ENCODE results near the gene SEMA4F. TPM values are rescaled to one million over a fixed set of nuclear protein-coding genes. Genes with fewer than 3 reads are reported as not detected.

Gene SEMA4F
- total RNA-seq, 4 donors from 2014 or later = 1.6 to 4.5 (median 3.4) TPM

DNA sequence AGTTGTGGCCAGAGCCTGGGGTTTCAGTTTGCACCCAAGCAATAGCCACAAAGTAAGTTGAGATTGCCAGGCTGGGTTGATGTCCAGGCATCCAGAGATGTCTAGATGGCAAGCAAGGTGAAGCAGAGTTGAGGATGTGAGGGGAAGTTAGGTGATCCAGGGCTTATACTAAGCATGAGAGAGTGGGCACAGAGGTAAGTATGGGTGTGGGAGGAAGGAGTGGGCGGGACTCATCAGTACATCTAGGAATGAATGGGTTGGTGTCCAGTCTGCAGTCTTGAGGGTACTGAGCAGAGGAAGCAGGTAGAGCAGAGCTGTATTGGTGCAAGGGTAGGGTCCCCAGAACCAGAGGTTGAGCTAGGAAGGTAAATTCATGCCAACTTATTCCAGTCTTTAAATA, 1.5 kb downstream of the SEMA4F start:
- H3K4me3 ChIP-seq (ENCODE audit: low read depth, poor library complexity, severe bottlenecking) = no peak overlapping the region
- no peak for DNase-seq (ENCODE audit: low spot score in 2 of 2)
- TF ChIP-seq, protein P1, sequence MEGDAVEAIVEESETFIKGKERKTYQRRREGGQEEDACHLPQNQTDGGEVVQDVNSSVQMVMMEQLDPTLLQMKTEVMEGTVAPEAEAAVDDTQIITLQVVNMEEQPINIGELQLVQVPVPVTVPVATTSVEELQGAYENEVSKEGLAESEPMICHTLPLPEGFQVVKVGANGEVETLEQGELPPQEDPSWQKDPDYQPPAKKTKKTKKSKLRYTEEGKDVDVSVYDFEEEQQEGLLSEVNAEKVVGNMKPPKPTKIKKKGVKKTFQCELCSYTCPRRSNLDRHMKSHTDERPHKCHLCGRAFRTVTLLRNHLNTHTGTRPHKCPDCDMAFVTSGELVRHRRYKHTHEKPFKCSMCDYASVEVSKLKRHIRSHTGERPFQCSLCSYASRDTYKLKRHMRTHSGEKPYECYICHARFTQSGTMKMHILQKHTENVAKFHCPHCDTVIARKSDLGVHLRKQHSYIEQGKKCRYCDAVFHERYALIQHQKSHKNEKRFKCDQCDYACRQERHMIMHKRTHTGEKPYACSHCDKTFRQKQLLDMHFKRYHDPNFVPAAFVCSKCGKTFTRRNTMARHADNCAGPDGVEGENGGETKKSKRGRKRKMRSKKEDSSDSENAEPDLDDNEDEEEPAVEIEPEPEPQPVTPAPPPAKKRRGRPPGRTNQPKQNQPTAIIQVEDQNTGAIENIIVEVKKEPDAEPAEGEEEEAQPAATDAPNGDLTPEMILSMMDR (IDR thresholded peaks at IDR 0.05) = no peak
- no peak for TF ChIP-seq POLR2A (IDR thresholded peaks at IDR 0.05)
- WGBS, 2 donors = 89 to 100% methylated on average over 1 of the region's 1 CpG
- intact Hi-C loops (cut with DNase I; ENCODE audit: low total_unique reads) = no loop called here

DNA sequence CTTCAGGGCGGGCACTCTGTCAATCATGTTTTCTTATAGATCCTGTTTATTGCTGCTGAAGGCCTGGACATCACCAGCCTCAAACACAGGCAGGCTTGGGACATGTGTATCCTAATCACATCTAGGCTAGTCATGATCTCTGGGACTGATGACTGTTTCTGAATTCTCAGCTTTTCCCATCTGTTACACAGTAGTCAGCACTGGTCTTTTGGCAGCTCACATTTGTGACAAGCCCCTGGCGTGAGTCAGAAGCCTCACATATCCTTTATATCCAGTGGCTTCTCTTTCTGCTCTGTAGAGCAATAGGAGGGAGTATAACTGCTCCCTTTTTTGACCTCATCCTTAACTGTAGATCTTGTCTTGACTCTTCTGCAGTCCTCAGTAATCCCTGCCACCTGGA, 4.5 kb downstream of the SEMA4F start:
- H3K4me3 ChIP-seq (ENCODE audit: low read depth, poor library complexity, severe bottlenecking) = no peak overlapping the region
- DNase-seq (ENCODE audit: low spot score in 2 of 2) = no peak
- TF ChIP-seq, protein P1 (IDR thresholded peaks at IDR 0.05) = no peak
- 83% methylated on average over 2 of the region's 2 CpGs for WGBS, 2 donors
- intact Hi-C loops (cut with DNase I; ENCODE audit: low total_unique reads) = no loop called here

DNA sequence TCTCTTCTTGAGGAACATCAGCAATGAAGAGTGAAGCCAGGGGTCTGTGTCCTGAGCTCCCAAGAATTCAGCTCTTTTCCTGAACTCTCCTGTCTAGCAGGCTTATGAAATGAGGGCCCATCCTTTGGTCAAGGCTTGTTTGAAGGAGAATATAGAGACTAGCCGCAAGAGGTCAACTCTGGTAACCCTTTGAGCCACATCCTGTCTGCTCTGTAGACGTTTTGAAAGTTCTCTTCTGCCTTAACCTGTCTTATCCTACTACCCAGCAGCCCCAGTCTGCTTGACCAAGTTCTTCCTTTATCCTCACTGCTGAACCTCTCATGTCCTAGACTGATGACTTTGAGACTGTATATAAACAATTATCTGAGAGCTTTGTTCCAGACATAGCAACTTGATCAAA, 5.4 kb downstream of the SEMA4F start:
- no peak overlapping the region for H3K4me3 ChIP-seq (ENCODE audit: low read depth, poor library complexity, severe bottlenecking)
- TF ChIP-seq, protein P1 (IDR thresholded peaks at IDR 0.05) = no peak
- TF ChIP-seq POLR2A (IDR thresholded peaks at IDR 0.05) = no peak
- no peak for DNase-seq (ENCODE audit: low spot score in 2 of 2)
- 73 to 79% methylated on average over 2 of the region's 2 CpGs for WGBS, 2 donors
- intact Hi-C loops (cut with DNase I; ENCODE audit: low total_unique reads) = no loop called here

DNA sequence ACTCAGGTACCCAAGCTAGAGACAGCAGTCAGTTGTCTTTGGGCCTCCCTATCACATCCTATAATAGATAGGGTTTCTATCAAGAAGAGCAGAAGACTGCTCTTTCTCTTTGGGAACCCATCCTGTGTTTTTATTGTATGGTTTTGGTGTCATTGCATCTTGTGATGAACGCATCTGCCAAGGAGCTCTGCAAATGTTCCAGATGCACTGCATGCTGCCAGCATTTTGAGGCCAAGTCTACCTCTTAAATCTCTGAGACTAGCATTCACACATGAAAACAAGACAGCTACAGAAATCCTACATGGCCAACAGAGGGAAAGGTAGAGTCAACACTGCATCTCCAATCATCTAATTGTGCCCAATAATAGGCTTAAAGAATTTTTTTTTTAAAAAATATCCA, 14.0 kb downstream of the SEMA4F start:
- no peak overlapping the region for H3K4me3 ChIP-seq (ENCODE audit: low read depth, poor library complexity, severe bottlenecking)
- intact Hi-C loops (cut with DNase I; ENCODE audit: low total_unique reads) = no loop called here
- no peak for DNase-seq (ENCODE audit: low spot score in 2 of 2)
- WGBS, 2 donors = 67 to 71% methylated on average over 1 of the region's 1 CpG
- TF ChIP-seq, protein P1 (IDR thresholded peaks at IDR 0.05) = no peak
- TF ChIP-seq POLR2A (IDR thresholded peaks at IDR 0.05) = no peak

DNA sequence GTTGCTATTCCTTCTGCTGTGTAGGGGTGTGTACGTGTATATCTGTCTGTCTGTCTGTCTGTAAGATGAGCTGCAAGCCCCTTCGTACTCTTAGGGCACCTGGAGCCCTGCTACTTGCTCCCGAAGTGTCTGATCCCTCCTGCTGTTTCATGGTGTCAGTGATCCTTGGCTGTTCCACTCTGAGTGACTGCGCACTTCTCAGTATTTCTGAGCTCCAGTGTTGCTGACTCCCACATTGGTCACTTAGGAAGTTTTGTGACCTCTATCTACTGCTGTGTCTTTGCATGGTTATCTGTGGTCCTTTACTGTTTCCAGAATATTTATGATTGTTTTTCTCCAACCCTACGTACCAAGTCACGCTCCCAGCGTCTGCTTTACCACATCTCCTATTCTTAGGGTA, 16.2 kb downstream of the SEMA4F start:
- DNase-seq (ENCODE audit: low spot score in 2 of 2) = no peak
- WGBS, 2 donors = 92 to 93% methylated on average over 7 of the region's 7 CpGs
- intact Hi-C loops (cut with DNase I; ENCODE audit: low total_unique reads) = no loop called here
- H3K4me3 ChIP-seq (ENCODE audit: low read depth, poor library complexity, severe bottlenecking) = no peak overlapping the region
- no peak for TF ChIP-seq POLR2A (IDR thresholded peaks at IDR 0.05)

DNA sequence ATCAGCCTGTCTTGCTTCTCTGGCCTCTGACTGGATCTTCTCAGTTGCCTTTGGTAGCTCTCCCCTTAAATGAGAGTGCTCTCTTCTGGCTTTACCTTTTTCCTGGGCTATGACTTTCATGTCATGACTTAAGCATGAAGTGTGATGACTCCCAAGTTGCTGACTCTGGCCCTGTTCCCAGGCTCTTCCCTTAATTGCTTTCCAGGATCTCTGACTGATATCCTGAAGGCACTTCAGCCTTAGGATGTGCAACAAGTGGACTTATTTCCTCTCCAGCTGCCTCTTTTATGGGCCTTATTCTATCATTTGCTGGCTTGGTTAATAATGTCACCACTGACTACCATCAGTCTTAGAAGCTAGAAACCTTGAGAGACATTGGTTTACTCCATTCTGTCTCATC, 17.4 kb downstream of the SEMA4F start:
- intact Hi-C loops (cut with DNase I; ENCODE audit: low total_unique reads) = no loop called here
- no peak for TF ChIP-seq POLR2A (IDR thresholded peaks at IDR 0.05)
- TF ChIP-seq, protein P1 (IDR thresholded peaks at IDR 0.05) = no peak
- DNase-seq (ENCODE audit: low spot score in 2 of 2) = no peak
- H3K4me3 ChIP-seq (ENCODE audit: low read depth, poor library complexity, severe bottlenecking) = no peak overlapping the region
